Karpas-422 (cell line): ENCODE results near the gene CYTH3. TPM values are rescaled to one million over a fixed set of nuclear protein-coding genes. Genes with fewer than 3 reads are reported as not detected.
A peak's percentile ranks its signal among the peaks of the same experiment; 100 is the strongest.
"Not testable (repeated sequence)": the region's sequence is repeated elsewhere in the genome, so short reads cannot be mapped to it uniquely, and the experiment has no call there.

Source experiments
- DNase-seq: peaks from one replicate; pipeline ENCODE4 v3.0.0-alpha.2; 2015
- H2AFZ ChIP-seq: fragments of 200-600 bp; sonication (generic); 2 replicates; pipeline ENCODE4 v1.6.1; 2014; ENCODE audit warnings: antibody characterized with exemption, low read length, mixed read lengths
- H3K27ac ChIP-seq: fragments of 200-600 bp; sonication (generic); 2 replicates; pipeline ENCODE4 v1.5.1; 2014; ENCODE audit warnings: mild to moderate bottlenecking, low read length, moderate library complexity
- H3K27me3 ChIP-seq: fragments of 200-600 bp; sonication (generic); 2 replicates; pipeline ENCODE4 v1.6.1; 2014; ENCODE audit warnings: low read length, mixed read lengths
- H3K36me3 ChIP-seq: fragments of 200-600 bp; sonication (generic); 2 replicates; pipeline ENCODE4 v1.6.1; 2014; ENCODE audit warnings: low read length, mixed read lengths; ENCODE audit not compliant: insufficient read depth
- H3K4me1 ChIP-seq: fragments of 200-600 bp; sonication (generic); 2 replicates; pipeline ENCODE4 v1.6.1; 2014; ENCODE audit warnings: mild to moderate bottlenecking, low read length, mixed read lengths
- H3K4me2 ChIP-seq: fragments of 200-600 bp; sonication (generic); 2 replicates; pipeline ENCODE4 v1.6.1; 2014; ENCODE audit warnings: low read length, low read depth, mild to moderate bottlenecking; ENCODE audit not compliant: poor library complexity, severe bottlenecking
- H3K4me3 ChIP-seq: fragments of 200-600 bp; sonication (generic); 2 replicates; pipeline ENCODE4 v1.5.1; 2014; ENCODE audit warnings: mild to moderate bottlenecking, antibody characterized with exemption, low read length, mixed read lengths
- H3K79me2 ChIP-seq: fragments of 200-600 bp; sonication (generic); 2 replicates; pipeline ENCODE4 v1.6.1; 2014; ENCODE audit warnings: mild to moderate bottlenecking, low read length, mixed read lengths
- H3K9ac ChIP-seq: fragments of 200-600 bp; sonication (generic); 2 replicates; pipeline ENCODE4 v1.6.0; 2014; ENCODE audit warnings: low read length
- H3K9me2 ChIP-seq: fragments of 200-600 bp; sonication (generic), shearing (Covaris generic); replicated peaks from 2 replicates; pipeline ENCODE4 v1.6.0; 2014; ENCODE audit warnings: mild to moderate bottlenecking, low read length, moderate library complexity; ENCODE audit not compliant: insufficient read depth
- H3K9me3 ChIP-seq: fragments of 300-700, 200-600 bp; sonication (generic); 2 replicates; pipeline ENCODE4 v1.6.1; 2014; ENCODE audit warnings: low read length, mixed read lengths
- H4K20me1 ChIP-seq: fragments of 200-600 bp; sonication (generic); 2 replicates; pipeline ENCODE4 v1.6.1; 2014; ENCODE audit warnings: mild to moderate bottlenecking, antibody characterized with exemption, low read length, low read depth; ENCODE audit not compliant: insufficient read depth
- total RNA-seq: library from RNA; depleted of rRNA; stranded (reverse); fragments of >200 nt; shearing (Covaris generic); gene quantifications from 2 replicates; pipeline ENCODE4 v1.2.3, GENCODE V29; 2014; ENCODE audit warnings: low replicate concordance

CYTH3 gene
- total RNA-seq, 1 experiment from 2014 or later = 3.0 TPM

GRCh38 chr7:6306471-6306870 is 34.0 kb upstream of the CYTH3 start:
- Histone ChIP-seq H3K9me2 (no peaks in the 10 kb centered on the region), H3K27me3 (no peaks in the 10 kb centered on the region), H3K4me3 (no peak overlapping the region), H3K27ac (no peak overlapping the region), H2AFZ (no peak overlapping the region), H3K9me3 (no peaks in the 10 kb centered on the region), H3K9ac (no peak overlapping the region), H3K36me3 (no peaks in the 10 kb centered on the region), H4K20me1 (no peaks in the 10 kb centered on the region), H3K79me2 (no peaks in the 10 kb centered on the region), H3K4me2 (no peak overlapping the region), H3K4me1 (no peaks in the 10 kb centered on the region)
- DNase-seq = no peak

DNA sequence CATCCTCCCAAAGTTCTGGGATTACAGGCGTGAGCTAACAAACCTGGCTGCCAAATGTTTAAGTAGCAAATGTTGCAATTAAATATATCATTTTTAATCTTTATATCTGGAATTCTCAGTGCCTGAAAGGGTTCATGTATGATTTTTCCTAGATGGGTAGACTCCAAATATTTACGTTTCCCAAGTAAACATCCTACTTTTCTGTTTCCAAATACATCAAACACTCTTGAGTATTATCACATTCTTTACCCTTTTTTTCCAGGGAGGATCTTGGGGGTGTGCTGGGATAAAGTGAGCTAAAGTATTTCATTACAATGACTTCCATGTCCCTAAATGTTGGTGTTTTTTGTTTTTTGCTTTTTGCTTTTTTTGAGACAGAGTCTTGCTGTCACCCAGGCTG is 32.9 kb upstream of the CYTH3 start:
- no peaks in the 10 kb centered on the region for H3K27me3 ChIP-seq
- H3K9ac ChIP-seq = no peak overlapping the region
- DNase-seq = no peak
- no peaks in the 10 kb centered on the region for H3K9me3 ChIP-seq
- H2AFZ ChIP-seq = no peak overlapping the region
- H4K20me1 ChIP-seq = no peaks in the 10 kb centered on the region
- H3K4me1 ChIP-seq = no peaks in the 10 kb centered on the region
- no peaks in the 10 kb centered on the region for H3K9me2 ChIP-seq
- no peak overlapping the region for H3K4me3 ChIP-seq
- no peaks in the 10 kb centered on the region for H3K79me2 ChIP-seq
- H3K27ac ChIP-seq = no peak overlapping the region
- H3K4me2 ChIP-seq = no peak overlapping the region
- H3K36me3 ChIP-seq = no peaks in the 10 kb centered on the region

GRCh38 chr7:6301446-6301845 is 29.0 kb upstream of the CYTH3 start:
- DNase-seq, H3K4me2 ChIP-seq, H3K79me2 ChIP-seq, H3K27me3 ChIP-seq, H3K9ac ChIP-seq, H4K20me1 ChIP-seq, H3K9me3 ChIP-seq, H2AFZ ChIP-seq, H3K36me3 ChIP-seq, H3K27ac ChIP-seq, H3K4me3 ChIP-seq, H3K9me2 ChIP-seq, H3K4me1 ChIP-seq: not testable (repeated sequence)

DNA sequence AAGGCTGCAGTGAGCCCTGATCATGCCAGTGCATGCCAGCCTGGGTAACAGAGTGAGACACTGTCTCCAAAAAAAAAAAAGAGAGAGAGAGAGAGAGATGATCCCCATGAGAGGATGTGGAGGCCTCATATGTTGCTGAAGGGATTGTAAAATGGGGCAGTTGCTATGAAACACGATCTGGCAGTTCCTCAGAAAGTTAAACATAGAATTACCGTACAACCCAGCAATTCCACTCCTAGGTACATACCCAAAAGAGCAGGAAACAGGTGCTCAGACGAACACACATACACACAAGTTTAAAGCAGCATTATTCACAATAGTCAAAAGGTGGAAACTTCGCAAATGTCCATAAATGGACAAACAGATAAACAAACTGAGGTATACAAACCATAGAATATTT is 27.4 kb upstream of the CYTH3 start:
- DNase-seq = no peak
- H3K9ac ChIP-seq = no peak overlapping the region
- H2AFZ ChIP-seq = no peak overlapping the region
- no peak overlapping the region for H3K4me2 ChIP-seq
- no peaks in the 10 kb centered on the region for H3K27me3 ChIP-seq
- no peaks in the 10 kb centered on the region for H3K79me2 ChIP-seq
- no peaks in the 10 kb centered on the region for H3K36me3 ChIP-seq
- no peaks in the 10 kb centered on the region for H3K9me2 ChIP-seq
- H3K9me3 ChIP-seq = no peaks in the 10 kb centered on the region
- H3K4me3 ChIP-seq = no peak overlapping the region
- no peaks in the 10 kb centered on the region for H3K4me1 ChIP-seq
- H3K27ac ChIP-seq = no peak overlapping the region
- no peaks in the 10 kb centered on the region for H4K20me1 ChIP-seq

DNA sequence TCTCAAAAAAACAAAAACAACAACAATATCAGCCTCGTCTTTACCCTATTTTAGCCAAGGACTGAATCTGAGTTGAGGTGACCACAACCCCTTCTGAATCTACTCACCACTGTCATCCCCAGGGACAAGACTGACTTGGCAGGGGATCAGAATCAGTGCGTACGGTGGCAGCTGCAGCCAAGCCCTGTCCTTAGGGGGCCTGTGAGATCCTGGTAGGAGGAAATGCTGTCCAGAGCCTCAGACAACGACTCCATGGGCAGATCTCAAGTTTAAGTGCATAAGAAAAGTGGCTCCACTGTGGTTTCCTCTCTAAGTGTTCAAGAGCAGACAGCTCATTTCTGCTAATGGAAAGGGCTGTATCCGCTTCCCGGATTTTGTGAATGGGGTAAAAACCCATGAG is 22.4 kb upstream of the CYTH3 start:
- H3K79me2 ChIP-seq = no peaks in the 10 kb centered on the region
- H3K27ac ChIP-seq = no peak overlapping the region
- no peaks in the 10 kb centered on the region for H4K20me1 ChIP-seq
- no peak overlapping the region for H3K9ac ChIP-seq
- no peak overlapping the region for H3K4me3 ChIP-seq
- no peaks in the 10 kb centered on the region for H3K4me1 ChIP-seq
- H3K9me2 ChIP-seq = no peaks in the 10 kb centered on the region
- no peaks in the 10 kb centered on the region for H3K9me3 ChIP-seq
- no peaks in the 10 kb centered on the region for H3K27me3 ChIP-seq
- no peaks in the 10 kb centered on the region for H3K36me3 ChIP-seq
- no peak overlapping the region for H3K4me2 ChIP-seq
- no peak for DNase-seq
- H2AFZ ChIP-seq = no peak overlapping the region

DNA sequence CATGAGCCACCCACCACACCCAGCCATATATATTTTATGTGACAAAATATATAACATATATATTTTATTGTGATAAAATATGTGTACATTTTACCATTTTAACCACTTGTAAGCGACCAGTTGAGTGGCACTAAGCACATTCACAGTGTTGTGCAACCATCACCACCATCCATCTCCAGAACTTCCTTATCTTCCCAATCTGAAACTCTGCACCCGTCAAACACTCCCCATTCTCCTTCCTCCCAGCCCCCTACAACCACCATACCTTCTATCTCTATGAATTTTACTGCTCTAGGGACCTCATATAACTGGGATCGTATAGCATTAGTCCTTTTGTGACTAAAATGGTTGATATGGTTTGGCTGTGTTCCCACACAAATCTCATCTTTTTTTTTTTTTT is 20.8 kb upstream of the CYTH3 start:
- Histone ChIP-seq H3K4me1 (no peaks in the 10 kb centered on the region), H3K27ac (no peak overlapping the region), H3K9me3 (no peaks in the 10 kb centered on the region), H3K9me2 (no peaks in the 10 kb centered on the region), H3K36me3 (no peaks in the 10 kb centered on the region), H3K4me3 (no peak overlapping the region), H2AFZ (no peak overlapping the region), H3K27me3 (no peaks in the 10 kb centered on the region), H4K20me1 (no peaks in the 10 kb centered on the region), H3K79me2 (no peaks in the 10 kb centered on the region), H3K4me2 (no peak overlapping the region), H3K9ac (no peak overlapping the region)
- DNase-seq = peak; percentile 7

DNA sequence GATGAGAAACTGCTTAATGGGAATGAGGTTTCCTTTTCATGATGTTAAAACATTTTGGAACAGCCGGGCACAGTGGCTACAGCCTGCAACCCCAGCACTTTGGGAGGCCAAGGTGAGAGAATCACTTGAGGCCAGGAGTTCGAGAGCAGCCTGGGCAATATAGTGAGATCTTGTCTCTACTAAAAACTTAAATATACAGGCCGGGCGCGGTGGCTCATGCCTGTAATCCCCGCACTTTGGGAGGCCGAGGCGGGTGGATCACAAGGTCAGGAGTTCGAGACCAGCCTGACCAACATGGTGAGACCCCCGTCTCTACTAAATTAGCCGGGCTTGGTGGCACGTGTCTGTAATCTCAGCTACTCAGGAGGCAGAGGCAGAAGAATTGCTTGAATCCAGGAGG is 19.5 kb upstream of the CYTH3 start:
- not testable (repeated sequence) for H3K9me2 ChIP-seq, H3K4me1 ChIP-seq, H4K20me1 ChIP-seq, H3K9me3 ChIP-seq, H2AFZ ChIP-seq, H3K27me3 ChIP-seq, H3K36me3 ChIP-seq, H3K4me2 ChIP-seq, H3K9ac ChIP-seq, H3K27ac ChIP-seq, H3K79me2 ChIP-seq, H3K4me3 ChIP-seq
- DNase-seq = peak; percentile 1

DNA sequence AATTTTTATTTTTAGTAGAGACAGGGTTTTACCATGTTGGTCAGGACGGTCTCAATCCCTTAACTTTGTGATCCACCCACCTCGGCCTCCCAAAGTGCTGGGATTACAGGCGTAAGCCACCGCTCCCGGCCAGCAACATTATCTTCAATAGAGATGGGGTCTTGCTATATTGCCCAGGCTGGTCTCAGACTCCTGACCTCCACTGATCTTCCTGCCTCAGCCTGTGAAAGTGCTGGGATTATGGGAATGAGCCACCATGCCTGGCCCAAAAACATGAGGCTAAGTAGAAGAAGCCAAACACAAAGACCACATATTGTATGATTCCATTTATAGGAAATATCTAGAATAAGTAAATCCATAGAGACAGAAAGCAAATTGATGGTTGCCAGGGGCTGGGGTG is 19.1 kb upstream of the CYTH3 start:
- Histone ChIP-seq H3K36me3 (no peaks in the 10 kb centered on the region), H3K9ac (no peak overlapping the region), H2AFZ (no peak overlapping the region), H3K9me2 (no peaks in the 10 kb centered on the region), H3K79me2 (no peaks in the 10 kb centered on the region), H3K4me1 (no peaks in the 10 kb centered on the region), H3K4me2 (no peak overlapping the region), H4K20me1 (no peaks in the 10 kb centered on the region), H3K4me3 (no peak overlapping the region), H3K27me3 (no peaks in the 10 kb centered on the region), H3K9me3 (no peaks in the 10 kb centered on the region), H3K27ac (no peak overlapping the region)
- peak; percentile 20 for DNase-seq

DNA sequence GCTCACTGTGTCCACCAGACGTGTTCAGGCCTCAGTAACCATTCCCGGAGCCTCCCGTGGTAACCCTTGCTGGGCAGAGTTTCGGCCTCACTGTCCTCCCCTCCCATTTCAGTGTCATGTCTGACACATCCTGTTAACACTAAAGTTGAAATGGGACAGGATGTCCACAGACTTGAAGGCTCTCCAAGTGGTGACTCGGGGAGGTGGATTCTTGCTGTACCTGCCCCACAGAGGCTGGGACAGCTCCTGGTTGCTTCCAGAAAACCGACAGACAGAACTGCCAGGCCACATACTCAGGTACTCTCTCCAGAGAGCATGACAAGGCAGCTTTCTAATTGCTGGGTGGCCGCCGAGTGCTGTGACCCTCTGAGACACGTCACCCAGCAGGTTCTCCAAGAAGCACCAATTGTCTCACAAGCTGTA is 17.9 kb upstream of the CYTH3 start:
- Histone ChIP-seq H3K9me3 (no peaks in the 10 kb centered on the region), H3K27ac (no peak overlapping the region), H3K4me2 (no peak overlapping the region), H3K27me3 (no peaks in the 10 kb centered on the region), H3K9ac (no peak overlapping the region), H3K9me2 (no peaks in the 10 kb centered on the region), H3K4me1 (no peaks in the 10 kb centered on the region), H2AFZ (no peak overlapping the region), H4K20me1 (no peaks in the 10 kb centered on the region), H3K4me3 (no peak overlapping the region), H3K36me3 (no peaks in the 10 kb centered on the region), H3K79me2 (no peaks in the 10 kb centered on the region)
- DNase-seq = peak; percentile 20
